Measurements from ENCODE around the gene RNU4-1. TPM values are rescaled to one million over a fixed set of nuclear protein-coding genes. Genes with fewer than 3 reads are reported as not detected.

The RNU4-1 gene
- total and polyA plus RNA-seq, 12 donors, result 426 to 3,423 (median 1,870) TPM; not detected in 2

DNA sequence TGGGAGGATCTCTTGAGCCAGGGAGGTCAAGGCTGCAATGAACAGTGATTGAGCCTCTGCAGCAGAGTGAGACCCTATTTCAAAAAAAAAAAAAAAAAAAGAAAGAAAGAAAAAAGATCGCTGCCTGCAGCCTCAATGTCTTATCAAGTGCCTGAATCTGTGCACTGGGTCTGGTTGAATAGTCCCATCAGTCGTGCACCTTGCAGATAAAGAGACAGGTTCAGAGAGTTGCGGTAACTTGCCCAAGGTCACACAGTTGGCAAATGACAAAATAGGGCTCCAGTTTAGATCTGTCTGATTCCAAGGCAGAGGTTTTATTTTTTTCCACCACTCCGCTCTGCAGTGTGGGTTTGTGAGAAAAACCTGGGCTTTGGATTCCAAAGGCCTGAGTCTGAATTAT, 35.2 kb upstream of the RNU4-1 start:
- Histone ChIP-seq H3K36me3 (no peaks in the 10 kb centered on the region), H3K4me3 (no peak overlapping the region), H3K4me1 (peaks cover 0 to 8% (median 0%) of the 10 kb centered on the region in 9 donors), H3K9me3 (no peaks in the 10 kb centered on the region), H3K27me3 (peaks cover 0 to 5% (median 0%) of the 10 kb centered on the region in 7 donors), H3K27ac (no peak overlapping the region)
- no peak for DNase-seq
- TF ChIP-seq CTCF (IDR thresholded peaks at IDR 0.05), result no peak
- intact Hi-C loops (cut with DNase I), result loop anchor here in 1 of 10 donors (5.0 kb wide), 1 partner anchor 769 kb away; no protein-coding TSS in a partner anchor
- 80 to 84% methylated on average over 4 of the region's 4 CpGs for WGBS, 2 donors
- no peak for ATAC-seq

- intact Hi-C loops (cut with DNase I), result loop anchor here in 1 of 10 donors (5.0 kb wide), 1 partner anchor 770 kb away; no protein-coding TSS in a partner anchor
- Histone ChIP-seq H3K9me3 (no peaks in the 10 kb centered on the region), H3K4me1 (peaks cover 0 to 8% (median 0%) of the 10 kb centered on the region in 9 donors), H3K4me3 (no peak within 1 kb of the TSS), H3K27ac (no peak within 1 kb of the TSS), H3K27me3 (peaks cover 0 to 5% (median 0%) of the 10 kb centered on the region in 7 donors), H3K36me3 (no peaks in the 10 kb centered on the region)
- ATAC-seq (no peak), DNase-seq (no peak)
- WGBS, 2 donors, result 76% methylated on average over 5 of the region's 5 CpGs
- no peak for TF ChIP-seq CTCF (IDR thresholded peaks at IDR 0.05)
These were observed 34.6 kb upstream of the RNU4-1 start, which contains the start of gene PLA2G1B for GRCh38 chr12:120327593-120327992. Gene PLA2G1B (minus strand): TSS chr12:120327779. CDS start chr12:120327753, 26 bp downstream.

- no peak overlapping the region for H3K4me3 ChIP-seq
- H3K4me1 ChIP-seq, result peaks cover 0 to 8% (median 0%) of the 10 kb centered on the region in 9 donors
- no peak for TF ChIP-seq CTCF (IDR thresholded peaks at IDR 0.05)
- no peak for DNase-seq
- no peak overlapping the region for H3K27ac ChIP-seq
- H3K36me3 ChIP-seq, result no peaks in the 10 kb centered on the region
- peak in 1 of 8 donors; percentile 44 for ATAC-seq
- intact Hi-C loops (cut with DNase I), result loop anchor here in 1 of 10 donors (5.0 kb wide), 1 partner anchor 772 kb away; no protein-coding TSS in a partner anchor
- H3K27me3 ChIP-seq, result peaks cover 0 to 5% (median 0%) of the 10 kb centered on the region in 7 donors
- no peaks in the 10 kb centered on the region for H3K9me3 ChIP-seq
- 61 to 70% methylated on average over 9 of the region's 9 CpGs for WGBS, 2 donors
These were observed 31.9 kb upstream of the RNU4-1 start for GRCh38 chr12:120324841-120325417.

GRCh38 chr12:120323772-120324171, 30.7 kb upstream of the RNU4-1 start:
- TF ChIP-seq CTCF (IDR thresholded peaks at IDR 0.05), result no peak
- ATAC-seq, result no peak
- Histone ChIP-seq H3K9me3 (no peaks in the 10 kb centered on the region), H3K4me1 (peaks cover 0 to 8% (median 0%) of the 10 kb centered on the region in 9 donors), H3K27me3 (no peaks in the 10 kb centered on the region), H3K27ac (no peak overlapping the region), H3K4me3 (no peak overlapping the region), H3K36me3 (no peaks in the 10 kb centered on the region)
- no peak for DNase-seq
- 91 to 97% methylated on average over 2 of the region's 2 CpGs for WGBS, 2 donors
- intact Hi-C loops (cut with DNase I), result no loop called here
